AG09309 (cell line): ENCODE measurements around the gene ENPP1.

Source experiments
- DNase-seq: peaks from one replicate; pipeline ENCODE4 v3.0.0-alpha.2; 2010; ENCODE audit warnings: low read depth
- H3K4me3 ChIP-seq: 2 replicates; pipeline ENCODE4 v1.5.1; 2011; ENCODE audit warnings: mild to moderate bottlenecking, low read depth, low read length, moderate library complexity; ENCODE audit not compliant: control insufficient read depth
- TF ChIP-seq, protein P1 (sequence below): IDR thresholded peaks from 2 replicates; pipeline ENCODE4 v1.5.1; 2011; ENCODE audit warnings: mild to moderate bottlenecking, low read depth, low read length, inconsistent platforms; ENCODE audit not compliant: insufficient read depth, control insufficient read depth; ENCODE audit errors: missing control alignments

ENPP1 gene

GRCh38 chr6:131843768-131844167 is 35.9 kb downstream of the ENPP1 start:
- H3K4me3 ChIP-seq: no peak overlapping the region
- TF ChIP-seq, protein P1, sequence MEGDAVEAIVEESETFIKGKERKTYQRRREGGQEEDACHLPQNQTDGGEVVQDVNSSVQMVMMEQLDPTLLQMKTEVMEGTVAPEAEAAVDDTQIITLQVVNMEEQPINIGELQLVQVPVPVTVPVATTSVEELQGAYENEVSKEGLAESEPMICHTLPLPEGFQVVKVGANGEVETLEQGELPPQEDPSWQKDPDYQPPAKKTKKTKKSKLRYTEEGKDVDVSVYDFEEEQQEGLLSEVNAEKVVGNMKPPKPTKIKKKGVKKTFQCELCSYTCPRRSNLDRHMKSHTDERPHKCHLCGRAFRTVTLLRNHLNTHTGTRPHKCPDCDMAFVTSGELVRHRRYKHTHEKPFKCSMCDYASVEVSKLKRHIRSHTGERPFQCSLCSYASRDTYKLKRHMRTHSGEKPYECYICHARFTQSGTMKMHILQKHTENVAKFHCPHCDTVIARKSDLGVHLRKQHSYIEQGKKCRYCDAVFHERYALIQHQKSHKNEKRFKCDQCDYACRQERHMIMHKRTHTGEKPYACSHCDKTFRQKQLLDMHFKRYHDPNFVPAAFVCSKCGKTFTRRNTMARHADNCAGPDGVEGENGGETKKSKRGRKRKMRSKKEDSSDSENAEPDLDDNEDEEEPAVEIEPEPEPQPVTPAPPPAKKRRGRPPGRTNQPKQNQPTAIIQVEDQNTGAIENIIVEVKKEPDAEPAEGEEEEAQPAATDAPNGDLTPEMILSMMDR: no peak

GRCh38 chr6:131844243-131844841 is 36.5 kb downstream of the ENPP1 start:
- DNase-seq: peak; percentile 64
- H3K4me3 ChIP-seq: no peak overlapping the region
- TF ChIP-seq, protein P1: no peak

More at GRCh38 chr6:131843768-131844167, 35.9 kb downstream of the ENPP1 start:
- no peak for DNase-seq

DNA sequence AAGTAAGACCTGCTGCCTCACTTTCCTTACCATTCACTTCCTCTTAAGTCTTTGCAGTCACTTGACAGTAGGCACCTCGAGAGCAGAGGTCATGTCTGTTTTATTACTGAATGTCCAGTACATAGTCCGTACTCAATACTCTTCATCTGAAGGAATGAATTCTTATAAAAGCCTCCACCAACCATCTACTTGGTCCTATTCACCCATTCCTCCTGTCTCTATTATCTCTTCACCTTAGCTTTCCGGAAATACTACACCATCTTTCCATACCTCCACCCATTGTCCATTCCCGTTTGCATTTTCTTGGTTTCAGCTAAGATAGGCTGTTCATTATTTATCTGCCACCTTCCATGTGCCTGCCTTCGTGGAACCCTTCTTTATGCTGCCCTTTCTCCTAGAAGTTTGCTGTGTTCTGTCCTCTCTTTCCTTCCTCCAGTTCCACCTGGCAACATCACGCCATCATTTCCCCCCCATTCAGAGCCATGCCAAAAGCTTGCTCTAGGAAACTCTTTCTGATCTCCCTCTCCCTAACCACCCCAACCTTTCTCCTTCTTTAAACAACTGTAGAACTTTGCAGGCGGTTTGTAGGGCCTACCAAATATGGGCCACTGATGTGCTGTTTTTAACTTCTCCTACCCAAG is 38.3 kb downstream of the ENPP1 start:
- TF ChIP-seq, protein P1: no peak
- no peak for DNase-seq
- no peak overlapping the region for H3K4me3 ChIP-seq

- no peak for DNase-seq
- TF ChIP-seq, protein P1: no peak
- H3K4me3 ChIP-seq: no peak overlapping the region
Measured at GRCh38 chr6:131846905-131847304, 39.1 kb downstream of the ENPP1 start.

DNA sequence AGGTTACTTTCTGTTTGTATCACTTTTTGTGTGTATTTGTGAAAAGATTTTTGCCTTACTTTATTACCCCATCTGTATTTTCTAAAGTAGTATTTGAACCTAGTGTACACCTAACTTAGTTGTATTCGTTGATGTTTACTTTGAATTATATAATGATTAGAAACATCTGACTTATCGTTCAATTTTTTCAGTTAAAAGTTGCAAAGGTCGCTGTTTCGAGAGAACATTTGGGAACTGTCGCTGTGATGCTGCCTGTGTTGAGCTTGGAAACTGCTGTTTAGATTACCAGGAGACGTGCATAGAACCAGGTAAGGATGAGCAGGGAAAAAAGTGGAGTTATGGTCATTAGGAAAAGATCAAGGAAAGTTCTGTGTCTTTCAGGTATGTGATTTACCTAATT is 42.0 kb downstream of the ENPP1 start:
- H3K4me3 ChIP-seq: no peak overlapping the region
- TF ChIP-seq, protein P1: no peak
- DNase-seq: no peak

GRCh38 chr6:131851049-131851769 is 43.4 kb downstream of the ENPP1 start:
- no peak overlapping the region for H3K4me3 ChIP-seq
- DNase-seq: no peak
- TF ChIP-seq, protein P1: no peak
